Stimulated activated naive CD8-positive, alpha-beta T cell treated with anti-CD3 and anti-CD28 coated beads, Interleukin-15, Interleukin-2, amounts not matched to agents 100 ng/mL and 50 ng/mL, for 24 hours (primary cell): ENCODE data around the gene MTHFSD.

Source experiments
- H3K27ac Mint-ChIP-seq: one replicate; pipeline ENCODE4 v1.8.0; 2021; ENCODE audit warnings: mild to moderate bottlenecking, mixed read lengths
- H3K27me3 Mint-ChIP-seq: one replicate; pipeline ENCODE4 v1.8.0; 2021; ENCODE audit warnings: mixed read lengths
- H3K36me3 Mint-ChIP-seq: one replicate; pipeline ENCODE4 v1.8.0; 2021; ENCODE audit warnings: low read depth, mixed read lengths
- H3K4me1 Mint-ChIP-seq: one replicate; pipeline ENCODE4 v1.8.0; 2021; ENCODE audit warnings: low read depth, mixed read lengths
- H3K4me3 Mint-ChIP-seq: one replicate; pipeline ENCODE4 v1.8.0; 2021; ENCODE audit warnings: mild to moderate bottlenecking, mixed read lengths
- H3K9me3 Mint-ChIP-seq: one replicate; pipeline ENCODE4 v1.8.0; 2021; ENCODE audit warnings: mixed read lengths

The MTHFSD gene, protein sequence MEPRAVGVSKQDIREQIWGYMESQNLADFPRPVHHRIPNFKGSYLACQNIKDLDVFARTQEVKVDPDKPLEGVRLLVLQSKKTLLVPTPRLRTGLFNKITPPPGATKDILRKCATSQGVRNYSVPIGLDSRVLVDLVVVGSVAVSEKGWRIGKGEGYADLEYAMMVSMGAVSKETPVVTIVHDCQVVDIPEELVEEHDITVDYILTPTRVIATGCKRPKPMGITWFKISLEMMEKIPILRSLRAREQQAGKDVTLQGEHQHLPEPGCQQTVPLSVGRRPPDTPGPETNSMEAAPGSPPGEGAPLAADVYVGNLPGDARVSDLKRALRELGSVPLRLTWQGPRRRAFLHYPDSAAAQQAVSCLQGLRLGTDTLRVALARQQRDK

DNA sequence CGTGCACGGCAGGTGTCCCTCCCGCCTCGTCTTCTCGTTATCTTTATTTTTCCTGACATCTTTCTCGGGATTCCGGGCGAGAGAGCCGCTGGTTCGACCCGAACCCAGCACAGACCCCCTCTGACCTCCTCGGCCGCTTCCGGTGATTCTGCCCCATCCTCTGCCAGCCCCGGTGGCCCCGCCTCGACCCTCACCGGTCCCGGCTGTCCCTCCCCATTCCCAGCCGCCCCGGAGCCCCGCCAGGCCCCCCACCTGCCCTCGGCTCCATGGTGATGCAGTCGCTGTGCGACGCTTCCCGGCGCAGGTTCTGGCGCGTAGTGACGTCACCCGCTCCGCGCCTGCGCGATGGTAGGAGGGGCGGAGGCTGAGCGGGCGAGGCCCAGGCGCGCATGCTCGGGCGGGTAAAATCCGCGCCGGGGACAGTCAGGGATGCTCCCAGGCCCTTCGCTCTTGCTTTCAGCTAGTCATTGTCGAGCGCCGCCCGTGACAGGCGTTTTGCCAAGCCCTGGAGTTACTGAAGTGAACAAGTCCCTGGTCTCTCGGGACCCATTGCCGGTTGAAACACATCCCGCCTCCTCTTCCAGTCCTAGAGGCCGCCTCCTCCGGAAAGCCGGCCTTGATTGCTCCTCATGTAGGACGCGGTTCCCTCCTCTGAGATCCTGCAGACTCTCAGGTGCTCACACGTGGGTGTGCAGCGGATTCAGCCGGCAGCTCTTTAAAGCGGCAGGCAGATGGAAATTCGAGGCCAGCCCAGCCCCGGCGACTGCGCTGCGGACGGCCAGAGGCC lies at the start of gene MTHFSD:
MTHFSD (minus strand) TSS at position 319 of the 787 bp plus-strand sequence; CDS start at position 268, 51 bp downstream.
- no peaks in the 10 kb centered on the region for H3K27me3 Mint-ChIP-seq
- peak within 1 kb of the TSS; percentile 94 for H3K4me3 Mint-ChIP-seq
- peak within 1 kb of the TSS; percentile 97 for H3K27ac Mint-ChIP-seq
- no peaks in the 10 kb centered on the region for H3K9me3 Mint-ChIP-seq
- peaks cover 30% of the 10 kb centered on the region for H3K4me1 Mint-ChIP-seq
- peaks cover 29% of the 10 kb centered on the region for H3K36me3 Mint-ChIP-seq

DNA sequence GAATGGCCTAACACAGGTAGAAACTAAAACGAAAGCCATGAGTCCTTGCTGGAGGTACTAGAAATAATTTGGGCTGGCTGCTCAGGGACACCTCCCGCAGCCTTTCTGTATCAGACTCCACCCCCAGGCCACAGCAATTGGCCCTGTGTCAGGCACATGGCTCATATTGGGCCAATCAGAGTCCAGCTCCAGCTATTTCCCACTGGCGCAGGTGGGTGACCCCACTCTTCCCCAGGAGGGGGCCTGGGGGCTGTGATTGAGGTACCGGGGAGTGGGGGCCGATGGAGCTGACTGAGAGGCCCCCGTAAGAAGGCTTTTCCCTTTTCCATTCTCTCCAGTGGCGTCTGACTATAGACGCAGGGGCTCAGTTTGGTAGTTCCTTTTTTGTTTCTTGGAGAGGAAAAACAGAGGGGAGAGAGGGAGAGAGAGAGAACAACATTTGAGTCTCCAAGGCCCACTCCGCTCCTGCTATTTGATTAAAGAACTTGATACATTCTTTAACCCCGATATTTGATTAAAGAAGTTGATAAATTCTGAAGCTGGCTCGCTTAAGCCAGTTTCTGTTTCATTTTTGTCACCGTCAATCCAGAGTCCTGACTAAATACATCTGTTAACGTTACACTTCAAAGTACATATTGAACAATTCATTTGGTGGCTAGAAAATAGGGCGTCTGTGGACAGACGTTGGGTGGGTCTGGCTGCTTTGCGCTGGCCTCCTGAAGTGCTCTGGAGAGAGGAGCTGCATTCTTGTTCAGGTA lies 49.6 kb upstream of the MTHFSD start:
- H3K36me3 Mint-ChIP-seq = no peaks in the 10 kb centered on the region
- peaks cover 7% of the 10 kb centered on the region for H3K4me1 Mint-ChIP-seq
- H3K27ac Mint-ChIP-seq = peak overlapping the region; percentile 10
- peaks cover 17% of the 10 kb centered on the region for H3K27me3 Mint-ChIP-seq
- no peaks in the 10 kb centered on the region for H3K9me3 Mint-ChIP-seq
- peak overlapping the region; percentile 82 for H3K4me3 Mint-ChIP-seq

DNA sequence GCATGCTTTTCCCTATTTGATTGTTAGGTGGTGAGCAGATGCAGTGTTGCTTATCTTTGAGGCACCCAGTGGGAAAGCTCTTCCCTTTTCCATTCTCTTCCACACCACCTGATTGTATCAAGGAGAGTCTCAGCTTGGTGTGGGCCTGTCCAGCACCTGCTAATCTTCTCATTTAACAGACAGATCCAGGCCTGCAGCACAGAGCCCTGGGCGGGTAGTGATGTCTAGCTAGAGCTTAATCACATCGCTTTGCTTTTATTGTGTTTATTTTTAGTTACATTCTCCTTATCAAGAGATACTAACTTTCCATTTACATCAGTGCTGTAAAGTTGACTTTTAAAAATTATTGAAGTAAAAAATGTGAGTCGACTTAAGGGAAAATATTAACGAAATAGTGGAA lies 47.5 kb upstream of the MTHFSD start:
- Mint-ChIP-seq H3K4me1 (peaks cover 12% of the 10 kb centered on the region), H3K27me3 (peaks cover 31% of the 10 kb centered on the region), H3K9me3 (no peaks in the 10 kb centered on the region), H3K36me3 (no peaks in the 10 kb centered on the region), H3K27ac (no peak overlapping the region), H3K4me3 (no peak overlapping the region)

DNA sequence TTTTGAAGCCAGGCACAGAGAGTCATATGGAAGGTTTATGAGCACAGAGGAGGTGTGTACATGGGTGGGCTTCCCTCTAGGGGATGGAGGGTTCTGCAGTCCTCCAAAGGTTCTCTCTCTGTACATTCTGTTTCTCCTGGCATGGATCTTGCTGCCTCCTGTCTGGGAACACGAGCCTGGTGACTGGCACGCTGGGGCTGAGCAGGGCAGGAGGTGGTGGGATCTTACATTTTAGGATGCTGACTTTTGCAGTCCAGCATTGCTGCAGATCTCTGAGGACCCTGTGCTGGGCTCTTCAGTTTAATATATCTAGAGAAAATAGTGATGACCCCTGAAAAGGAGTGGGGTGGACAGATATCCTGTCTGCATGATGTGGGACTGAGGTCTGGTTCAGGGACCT lies 46.3 kb upstream of the MTHFSD start:
- no peaks in the 10 kb centered on the region for H3K9me3 Mint-ChIP-seq
- no peak overlapping the region for H3K4me3 Mint-ChIP-seq
- H3K27me3 Mint-ChIP-seq = peaks cover 31% of the 10 kb centered on the region
- H3K36me3 Mint-ChIP-seq = no peaks in the 10 kb centered on the region
- H3K27ac Mint-ChIP-seq = no peak overlapping the region
- H3K4me1 Mint-ChIP-seq = peaks cover 12% of the 10 kb centered on the region

DNA sequence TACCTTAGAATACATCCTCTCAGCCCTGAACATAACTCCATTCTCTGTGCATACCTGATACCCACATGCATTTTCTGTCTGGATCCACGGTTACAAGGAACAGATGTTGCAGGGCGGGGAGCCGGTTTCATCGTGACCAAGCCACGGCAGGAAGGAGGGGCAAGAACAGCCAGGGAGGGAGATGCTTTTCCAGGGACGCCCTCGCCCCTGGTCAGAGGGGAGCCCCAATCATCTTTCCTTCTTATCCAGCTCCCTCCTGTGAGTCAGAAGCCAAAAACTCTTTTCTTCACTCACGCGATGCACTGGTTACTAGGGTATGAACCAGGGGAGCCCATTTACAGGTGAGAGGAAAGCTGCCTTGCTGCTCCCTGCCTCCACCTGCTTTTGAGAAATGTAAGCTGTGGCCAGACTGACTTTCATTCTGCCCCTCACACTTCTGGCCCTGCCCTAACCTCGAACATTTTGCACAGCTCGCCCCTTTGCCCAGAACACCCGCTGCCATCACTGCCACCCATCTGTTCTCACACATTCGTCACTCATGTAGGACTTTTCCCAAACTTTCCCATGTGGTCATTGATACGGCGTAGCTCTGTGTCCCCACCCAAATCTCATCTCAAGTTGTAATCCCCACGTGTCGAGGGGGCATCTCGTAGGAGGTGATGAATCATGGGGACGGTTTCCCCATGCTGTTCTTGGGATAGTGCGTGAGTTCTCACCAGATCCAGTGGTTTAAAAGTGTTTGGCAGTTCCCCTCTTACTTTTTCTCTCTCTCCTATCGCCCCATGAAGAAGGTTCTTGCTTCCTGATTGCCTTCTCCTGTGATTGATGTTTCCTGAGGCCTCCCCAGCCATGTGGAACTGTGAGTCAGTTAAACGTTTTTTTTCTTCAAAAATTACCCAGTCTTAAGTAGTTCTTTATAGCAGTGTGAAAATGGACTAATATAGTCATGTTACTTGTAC lies 43.9 kb upstream of the MTHFSD start:
- peaks cover 45% of the 10 kb centered on the region for H3K27me3 Mint-ChIP-seq
- H3K4me3 Mint-ChIP-seq = no peak overlapping the region
- no peaks in the 10 kb centered on the region for H3K9me3 Mint-ChIP-seq
- H3K36me3 Mint-ChIP-seq = no peaks in the 10 kb centered on the region
- no peak overlapping the region for H3K27ac Mint-ChIP-seq
- peaks cover 5% of the 10 kb centered on the region for H3K4me1 Mint-ChIP-seq

DNA sequence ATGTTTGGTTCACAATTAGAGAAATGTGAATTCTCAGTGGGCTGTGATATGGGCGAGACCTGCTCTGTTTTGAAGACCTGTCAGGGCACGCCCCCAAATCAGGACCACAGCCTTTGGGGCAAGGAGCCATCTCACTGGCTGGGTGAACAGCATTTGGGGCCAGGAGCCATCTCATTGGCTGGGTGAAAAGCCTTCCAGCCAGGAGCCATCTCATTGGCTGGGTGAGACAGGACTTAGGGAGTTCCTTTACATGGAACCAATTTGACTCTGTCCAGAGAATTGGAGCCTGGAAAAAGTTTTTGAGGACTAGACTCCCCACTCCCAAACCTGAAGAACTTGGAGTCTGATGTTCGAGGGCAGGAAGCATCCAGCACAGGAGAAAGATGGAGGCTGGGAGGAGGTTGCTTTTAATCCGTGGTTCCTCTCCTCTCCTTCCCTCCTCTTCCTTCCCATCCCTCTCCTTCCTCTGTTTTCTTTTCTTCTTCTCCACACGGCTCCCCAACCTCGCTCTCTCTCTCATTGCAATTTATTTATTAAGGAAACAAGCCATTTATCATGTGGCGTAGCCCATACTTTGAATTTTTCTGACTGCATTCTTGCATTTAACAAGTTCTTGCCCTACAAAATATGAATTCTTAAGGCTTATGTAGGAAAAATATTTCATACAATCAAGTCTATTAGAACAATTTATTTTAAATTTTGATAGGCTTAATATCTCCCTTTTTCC lies 43.0 kb upstream of the MTHFSD start:
- no peaks in the 10 kb centered on the region for H3K9me3 Mint-ChIP-seq
- H3K27ac Mint-ChIP-seq = no peak overlapping the region
- peaks cover 54% of the 10 kb centered on the region for H3K27me3 Mint-ChIP-seq
- no peak overlapping the region for H3K4me3 Mint-ChIP-seq
- H3K36me3 Mint-ChIP-seq = no peaks in the 10 kb centered on the region
- peaks cover 5% of the 10 kb centered on the region for H3K4me1 Mint-ChIP-seq

DNA sequence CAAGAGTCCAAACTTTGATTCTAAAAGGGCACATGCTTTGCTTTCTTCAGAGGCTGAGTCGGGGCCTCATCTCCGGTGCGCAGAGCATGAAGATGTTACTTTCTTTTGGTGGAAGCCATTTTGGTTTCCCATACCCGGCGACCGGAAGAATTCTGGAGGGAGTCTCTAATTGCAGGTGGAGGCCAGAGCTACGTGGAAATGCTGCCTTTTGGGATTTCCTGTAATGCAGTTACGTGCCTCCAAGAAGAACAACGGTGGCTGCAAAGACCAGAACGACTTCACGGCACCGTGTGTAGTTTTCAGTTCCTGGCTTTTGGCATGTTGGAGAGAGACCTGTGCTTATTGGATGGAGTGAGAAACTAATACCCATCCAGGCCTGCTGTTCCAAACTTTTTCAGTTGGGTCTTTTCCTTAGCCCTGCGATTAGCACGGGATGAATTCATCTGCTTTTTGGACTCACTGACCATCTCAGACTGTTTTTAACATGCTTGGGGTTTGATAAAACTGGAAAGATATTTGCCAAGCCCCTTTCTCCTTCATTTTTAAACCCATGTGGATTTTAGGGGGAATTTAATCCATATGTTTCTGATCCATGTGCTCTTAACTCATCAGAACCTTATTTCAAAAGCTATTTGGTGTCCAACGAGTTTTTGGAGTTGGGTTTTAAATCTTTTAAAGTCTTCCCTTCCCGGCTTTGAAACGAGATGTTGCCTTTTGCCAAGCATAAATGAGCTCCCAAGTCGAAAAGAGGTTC lies 42.3 kb upstream of the MTHFSD start:
- no peaks in the 10 kb centered on the region for H3K9me3 Mint-ChIP-seq
- peaks cover 5% of the 10 kb centered on the region for H3K4me1 Mint-ChIP-seq
- peaks cover 56% of the 10 kb centered on the region for H3K27me3 Mint-ChIP-seq
- H3K36me3 Mint-ChIP-seq = no peaks in the 10 kb centered on the region
- H3K27ac Mint-ChIP-seq = no peak overlapping the region
- no peak overlapping the region for H3K4me3 Mint-ChIP-seq

DNA sequence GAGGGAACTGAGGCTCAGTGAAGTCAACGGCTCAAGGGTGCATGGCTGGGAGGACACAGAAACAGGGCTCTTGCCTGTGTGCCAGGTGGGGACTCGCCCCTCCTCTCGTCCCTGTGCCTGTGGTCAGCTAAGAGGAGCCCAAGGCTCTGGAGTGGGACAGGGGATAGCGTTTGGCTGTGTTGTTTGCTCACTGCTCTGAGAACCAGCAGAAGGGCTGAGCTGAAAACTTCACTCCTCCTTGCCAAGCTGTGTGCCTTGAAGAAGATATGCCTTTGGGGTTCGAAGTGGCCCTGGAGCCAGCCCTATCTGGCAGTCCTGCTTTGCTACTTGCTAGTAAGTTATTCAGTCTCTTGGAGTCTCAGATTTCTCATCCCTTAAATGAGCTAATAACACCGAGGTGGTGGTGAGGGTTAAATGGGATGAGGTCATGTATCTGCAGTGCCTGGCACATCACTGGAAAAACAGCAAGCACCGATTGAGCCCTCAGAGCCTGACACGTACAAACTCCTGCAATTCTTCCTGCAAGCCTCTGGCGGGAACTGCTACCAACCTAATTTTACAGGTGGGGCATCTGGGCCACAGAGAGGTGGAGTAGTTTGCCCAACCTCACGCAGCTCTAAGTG lies 41.1 kb upstream of the MTHFSD start:
- no peak overlapping the region for H3K27ac Mint-ChIP-seq
- no peaks in the 10 kb centered on the region for H3K36me3 Mint-ChIP-seq
- no peak overlapping the region for H3K4me3 Mint-ChIP-seq
- H3K27me3 Mint-ChIP-seq = peaks cover 60% of the 10 kb centered on the region
- no peaks in the 10 kb centered on the region for H3K9me3 Mint-ChIP-seq
- peaks cover 5% of the 10 kb centered on the region for H3K4me1 Mint-ChIP-seq

DNA sequence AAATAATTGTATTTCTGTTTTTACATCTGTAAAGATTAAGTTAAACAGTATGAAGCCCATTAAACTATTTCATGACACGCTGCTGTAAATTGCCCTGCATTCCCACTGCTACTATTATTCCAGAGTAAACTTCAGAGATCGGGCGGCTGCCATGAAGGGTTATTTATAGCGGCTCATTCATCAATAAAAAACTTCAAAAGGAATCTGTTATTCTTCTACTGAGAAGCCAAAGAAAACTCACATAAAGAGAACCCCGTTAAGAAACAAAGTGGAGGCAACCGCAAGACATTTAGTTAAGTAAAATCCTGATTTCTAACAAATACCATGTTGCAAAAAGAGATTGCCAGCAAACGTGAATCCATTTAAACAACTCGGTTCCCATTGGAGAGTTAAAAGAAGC lies 39.7 kb upstream of the MTHFSD start:
- no peaks in the 10 kb centered on the region for H3K36me3 Mint-ChIP-seq
- H3K9me3 Mint-ChIP-seq = no peaks in the 10 kb centered on the region
- peaks cover 5% of the 10 kb centered on the region for H3K4me1 Mint-ChIP-seq
- H3K4me3 Mint-ChIP-seq = no peak overlapping the region
- H3K27ac Mint-ChIP-seq = no peak overlapping the region
- H3K27me3 Mint-ChIP-seq = peaks cover 50% of the 10 kb centered on the region

DNA sequence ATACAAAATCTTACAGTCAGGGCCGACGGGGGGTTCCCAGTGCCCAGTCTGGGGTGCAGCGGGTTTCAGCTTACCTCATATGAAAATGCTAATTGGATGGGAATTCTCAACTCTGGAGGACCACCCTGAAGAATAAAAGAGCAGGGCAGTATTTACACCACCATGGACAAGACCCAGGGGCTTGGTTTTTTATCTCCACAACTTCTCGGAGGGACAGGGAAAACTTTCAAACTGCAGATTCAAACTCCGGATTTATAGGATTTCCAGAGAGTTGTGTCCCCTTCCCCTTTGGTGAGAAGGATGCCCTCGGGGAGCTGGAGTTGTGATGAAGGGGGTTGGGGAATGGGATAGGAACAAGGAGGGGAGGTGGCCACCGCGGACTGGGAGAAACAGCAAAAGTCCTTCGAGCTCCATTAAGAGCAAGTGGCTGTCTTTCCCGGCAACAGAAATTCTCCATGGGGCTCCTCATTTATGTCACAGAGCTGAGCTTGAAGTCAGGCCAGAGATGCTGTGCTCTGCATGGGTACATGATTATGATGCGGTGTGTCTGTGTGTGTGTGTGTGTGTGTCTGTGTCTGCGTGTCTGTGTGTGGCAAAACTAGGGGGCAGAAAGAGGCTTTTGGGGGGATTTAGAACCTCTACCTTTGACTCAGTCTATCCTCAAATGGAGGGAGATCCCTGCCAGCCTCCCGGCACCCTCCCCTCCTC lies 39.0 kb upstream of the MTHFSD start:
- Mint-ChIP-seq H3K36me3 (no peaks in the 10 kb centered on the region), H3K9me3 (no peaks in the 10 kb centered on the region), H3K4me1 (peaks cover 2% of the 10 kb centered on the region), H3K27ac (no peak overlapping the region), H3K4me3 (no peak overlapping the region), H3K27me3 (peaks cover 51% of the 10 kb centered on the region)

DNA sequence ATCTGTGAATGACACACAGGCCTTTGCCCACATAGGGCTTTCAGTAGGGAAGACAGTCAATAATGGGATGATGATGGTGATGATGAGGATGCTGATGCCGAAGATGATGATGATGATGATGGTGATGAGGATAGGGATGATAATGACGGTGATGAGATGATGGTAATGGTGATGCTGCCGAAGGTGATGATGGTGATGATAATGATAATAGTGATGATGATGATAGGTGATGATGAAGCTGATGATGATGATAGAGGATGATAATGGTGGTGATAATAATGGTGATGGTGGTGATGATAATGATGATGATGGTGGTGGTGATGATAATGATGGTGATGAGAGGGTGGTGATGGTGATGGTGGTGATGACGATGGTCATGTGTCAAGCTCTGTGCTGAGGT lies 36.2 kb upstream of the MTHFSD start:
- Mint-ChIP-seq H3K27me3 (peaks cover 38% of the 10 kb centered on the region), H3K4me3 (no peak overlapping the region), H3K9me3 (no peaks in the 10 kb centered on the region), H3K27ac (no peak overlapping the region), H3K4me1 (no peaks in the 10 kb centered on the region), H3K36me3 (no peaks in the 10 kb centered on the region)

DNA sequence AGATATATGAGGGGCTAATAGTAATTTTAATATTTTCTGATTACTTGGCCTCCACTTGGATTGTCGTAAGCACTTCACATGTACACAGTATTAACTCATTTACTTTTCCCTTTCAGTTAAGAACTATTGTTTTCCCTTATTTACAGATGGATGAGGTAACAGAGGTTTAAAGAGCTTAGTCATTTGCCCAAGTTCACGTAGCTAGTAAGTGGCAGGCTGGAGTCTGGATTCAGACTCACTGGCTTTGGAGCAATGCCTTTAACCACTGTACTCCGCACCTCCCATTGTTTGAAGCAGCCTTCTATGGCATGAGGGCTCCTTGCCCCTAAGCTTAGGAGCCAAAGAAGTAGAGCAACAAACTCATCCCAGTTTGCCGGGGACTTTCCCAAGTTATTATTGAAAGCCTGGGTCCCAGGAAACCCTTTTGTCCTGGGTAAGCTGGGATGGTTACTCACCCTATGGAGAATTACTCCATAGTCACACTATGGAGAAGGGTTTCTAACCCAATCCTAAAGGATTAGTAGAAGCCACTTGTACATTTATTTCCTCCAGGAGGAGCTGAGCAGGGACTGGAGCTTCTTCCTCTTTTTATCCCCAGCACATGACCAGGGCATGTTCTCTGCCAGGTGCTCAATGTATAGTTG lies 35.6 kb upstream of the MTHFSD start:
- no peaks in the 10 kb centered on the region for H3K9me3 Mint-ChIP-seq
- no peak overlapping the region for H3K4me3 Mint-ChIP-seq
- H3K4me1 Mint-ChIP-seq = no peaks in the 10 kb centered on the region
- peaks cover 37% of the 10 kb centered on the region for H3K27me3 Mint-ChIP-seq
- no peaks in the 10 kb centered on the region for H3K36me3 Mint-ChIP-seq
- H3K27ac Mint-ChIP-seq = no peak overlapping the region
